HCEC 1CT (cell line): Measurements from ENCODE around the gene THADA.
A peak's percentile ranks its signal among the peaks of the same experiment; 100 is the strongest.
"Not testable (repeated sequence)": the region's sequence is repeated elsewhere in the genome, so short reads cannot be mapped to it uniquely, and the experiment has no call there.

Source experiments
- DNase-seq: peaks from one replicate; pipeline ENCODE4 v3.0.0-alpha.2; 2017

THADA gene, protein sequence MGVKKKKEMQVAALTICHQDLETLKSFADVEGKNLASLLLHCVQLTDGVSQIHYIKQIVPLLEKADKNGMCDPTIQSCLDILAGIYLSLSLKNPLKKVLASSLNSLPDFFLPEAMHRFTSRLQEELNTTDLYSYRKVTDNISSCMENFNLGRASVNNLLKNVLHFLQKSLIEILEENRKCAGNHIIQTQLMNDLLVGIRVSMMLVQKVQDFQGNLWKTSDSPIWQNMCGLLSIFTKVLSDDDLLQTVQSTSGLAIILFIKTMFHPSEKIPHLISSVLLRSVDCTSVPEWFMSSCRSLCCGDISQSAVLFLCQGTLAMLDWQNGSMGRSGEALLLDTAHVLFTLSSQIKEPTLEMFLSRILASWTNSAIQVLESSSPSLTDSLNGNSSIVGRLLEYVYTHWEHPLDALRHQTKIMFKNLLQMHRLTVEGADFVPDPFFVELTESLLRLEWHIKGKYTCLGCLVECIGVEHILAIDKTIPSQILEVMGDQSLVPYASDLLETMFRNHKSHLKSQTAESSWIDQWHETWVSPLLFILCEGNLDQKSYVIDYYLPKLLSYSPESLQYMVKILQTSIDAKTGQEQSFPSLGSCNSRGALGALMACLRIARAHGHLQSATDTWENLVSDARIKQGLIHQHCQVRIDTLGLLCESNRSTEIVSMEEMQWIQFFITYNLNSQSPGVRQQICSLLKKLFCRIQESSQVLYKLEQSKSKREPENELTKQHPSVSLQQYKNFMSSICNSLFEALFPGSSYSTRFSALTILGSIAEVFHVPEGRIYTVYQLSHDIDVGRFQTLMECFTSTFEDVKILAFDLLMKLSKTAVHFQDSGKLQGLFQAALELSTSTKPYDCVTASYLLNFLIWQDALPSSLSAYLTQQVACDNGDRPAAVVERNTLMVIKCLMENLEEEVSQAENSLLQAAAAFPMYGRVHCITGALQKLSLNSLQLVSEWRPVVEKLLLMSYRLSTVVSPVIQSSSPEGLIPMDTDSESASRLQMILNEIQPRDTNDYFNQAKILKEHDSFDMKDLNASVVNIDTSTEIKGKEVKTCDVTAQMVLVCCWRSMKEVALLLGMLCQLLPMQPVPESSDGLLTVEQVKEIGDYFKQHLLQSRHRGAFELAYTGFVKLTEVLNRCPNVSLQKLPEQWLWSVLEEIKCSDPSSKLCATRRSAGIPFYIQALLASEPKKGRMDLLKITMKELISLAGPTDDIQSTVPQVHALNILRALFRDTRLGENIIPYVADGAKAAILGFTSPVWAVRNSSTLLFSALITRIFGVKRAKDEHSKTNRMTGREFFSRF (N-terminal part only)

DNA sequence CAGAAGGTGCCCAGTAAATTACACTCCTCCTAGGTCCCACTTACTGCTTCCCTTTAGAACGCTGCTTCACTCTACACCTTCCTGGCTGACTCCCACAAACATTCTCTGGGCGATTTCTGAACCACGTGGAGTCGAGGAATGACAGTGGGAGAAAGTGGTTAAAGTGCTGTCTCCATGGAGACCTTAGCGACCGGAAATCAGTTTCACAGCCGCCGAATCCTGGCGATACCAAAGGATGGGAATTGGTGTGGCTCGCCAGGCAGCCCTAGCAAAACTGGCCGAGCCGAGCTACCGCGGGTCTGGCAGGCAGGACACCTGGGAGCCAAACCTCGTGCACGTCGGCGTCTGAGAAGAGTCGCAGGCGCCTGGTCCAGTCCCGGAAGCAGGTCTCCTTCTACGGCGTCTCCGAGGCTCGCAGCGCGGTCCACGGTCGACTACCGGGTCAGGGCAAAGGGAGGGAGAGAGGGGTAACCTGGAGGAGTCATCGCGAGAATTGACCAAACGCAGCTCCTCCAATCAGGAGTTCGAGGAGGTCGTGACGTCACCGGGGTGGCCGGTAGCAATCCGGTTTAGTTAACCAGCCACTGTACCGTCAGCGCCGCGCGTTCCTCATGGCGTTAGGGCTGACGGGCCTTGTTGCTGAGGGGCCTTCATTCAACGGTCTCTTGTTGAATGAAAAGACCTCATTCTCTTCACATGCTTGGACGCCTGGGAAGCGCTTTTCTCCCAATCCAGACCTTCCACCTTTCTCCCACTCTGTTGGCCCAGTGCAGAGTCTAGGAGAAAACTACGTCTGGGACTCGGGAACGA lies at the start of gene THADA:
Gene THADA (minus strand): TSS at position 436 of the 810 bp plus-strand sequence. CDS start 3,646 bp downstream, outside the sequence.
- DNase-seq, result peak; percentile 99

DNA sequence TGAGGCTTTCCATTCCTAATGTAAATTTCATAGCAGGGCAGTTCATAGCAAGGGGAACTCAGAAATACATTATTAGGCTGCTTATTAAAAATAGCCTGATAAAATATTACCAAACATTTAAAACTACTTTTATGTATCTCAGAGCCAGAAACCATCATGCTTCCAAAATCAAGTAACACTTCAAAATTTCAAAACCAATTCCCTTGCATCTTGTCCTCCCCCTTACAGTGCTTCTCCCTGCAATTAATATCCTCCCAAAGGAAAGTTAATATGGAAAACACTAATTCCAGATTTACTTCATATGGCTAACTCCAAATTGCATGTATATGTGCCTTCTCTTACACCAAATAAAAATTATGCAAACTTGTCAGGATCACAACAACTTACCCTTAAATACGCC lies 47.8 kb upstream of the THADA start:
- DNase-seq, result no peak

DNA sequence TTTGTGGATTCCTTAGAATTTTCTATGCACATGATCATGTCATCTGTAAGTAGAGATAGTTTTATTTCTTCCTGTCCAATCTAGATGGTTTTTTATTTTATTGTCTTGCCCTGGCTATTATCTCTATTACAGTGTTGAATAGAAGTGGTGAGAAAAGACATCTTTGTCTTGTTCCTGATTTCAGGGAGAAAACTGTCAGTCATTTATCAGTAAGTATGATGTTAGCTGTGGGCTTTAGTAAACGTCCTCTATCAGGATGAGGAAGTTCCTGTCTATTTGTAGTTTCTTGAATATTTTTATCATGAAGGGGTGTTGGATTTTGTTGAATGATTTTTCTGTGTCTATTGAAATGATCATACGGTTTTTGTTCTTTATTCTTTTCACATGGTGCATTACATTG lies 46.5 kb upstream of the THADA start:
- no peak for DNase-seq

DNA sequence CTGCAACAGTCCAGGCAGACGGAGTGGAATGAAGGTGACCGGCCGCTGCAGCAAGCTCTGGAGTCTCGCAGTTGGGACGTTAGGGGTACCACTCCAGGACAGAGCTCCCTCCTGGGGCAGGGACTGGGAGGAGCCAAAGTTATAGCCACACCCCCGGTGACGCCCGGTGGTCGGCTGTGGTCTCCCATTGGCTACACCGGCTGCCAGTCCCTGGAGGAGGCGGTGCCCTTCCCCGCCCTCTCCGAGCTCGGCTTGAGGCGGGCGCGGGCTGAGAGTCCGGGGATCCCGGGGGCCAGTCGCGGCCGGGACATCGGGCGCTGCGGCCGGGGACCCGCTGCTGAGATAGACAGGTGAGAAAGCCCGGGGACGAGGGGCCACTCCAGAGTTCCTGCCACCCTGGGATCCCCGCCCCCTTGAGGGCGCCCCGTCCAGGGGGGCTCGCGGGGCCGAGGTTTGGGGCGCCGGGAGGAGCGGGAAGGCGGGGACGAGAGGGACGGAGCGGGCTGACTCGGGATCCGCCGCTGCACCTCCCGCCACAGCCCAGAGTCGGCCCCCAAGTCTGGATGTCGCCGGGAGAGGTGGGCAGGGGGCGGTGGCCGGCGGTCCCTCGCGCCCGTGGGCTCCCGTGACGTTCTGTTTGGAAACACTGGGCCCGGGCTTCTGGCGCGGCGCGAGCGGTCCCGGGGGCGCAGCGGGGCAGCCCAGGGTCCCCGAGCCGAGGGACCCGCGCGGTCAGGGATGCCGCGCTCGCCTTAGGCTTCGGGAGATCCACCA lies 41.4 kb upstream of the THADA start, which contains the start of gene PLEKHH2:
Gene PLEKHH2 (plus strand): TSS at position 231 of the 774 bp plus-strand sequence. CDS start 7,414 bp downstream, outside the sequence.
- DNase-seq, result peak; percentile 80

DNA sequence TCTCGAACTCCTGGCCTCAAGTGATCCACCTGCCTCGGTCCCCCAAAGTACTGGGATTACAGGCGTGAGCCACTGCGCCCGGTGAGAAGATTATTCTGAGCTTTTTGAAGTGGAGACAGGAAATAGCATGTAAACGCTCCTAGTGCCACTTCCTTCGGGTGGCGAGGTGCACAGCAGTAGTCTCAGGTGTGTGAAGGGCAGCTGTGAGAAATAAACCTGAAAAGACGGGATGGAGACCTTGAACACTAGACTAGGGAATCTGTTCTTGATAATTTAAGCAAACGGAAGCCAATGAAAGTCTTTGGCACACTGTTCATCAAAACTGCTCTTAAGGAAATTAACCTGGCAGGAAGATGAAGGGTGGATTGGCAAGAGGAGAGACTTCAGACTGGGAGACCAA lies 40.8 kb upstream of the THADA start:
- DNase-seq, result no peak

DNA sequence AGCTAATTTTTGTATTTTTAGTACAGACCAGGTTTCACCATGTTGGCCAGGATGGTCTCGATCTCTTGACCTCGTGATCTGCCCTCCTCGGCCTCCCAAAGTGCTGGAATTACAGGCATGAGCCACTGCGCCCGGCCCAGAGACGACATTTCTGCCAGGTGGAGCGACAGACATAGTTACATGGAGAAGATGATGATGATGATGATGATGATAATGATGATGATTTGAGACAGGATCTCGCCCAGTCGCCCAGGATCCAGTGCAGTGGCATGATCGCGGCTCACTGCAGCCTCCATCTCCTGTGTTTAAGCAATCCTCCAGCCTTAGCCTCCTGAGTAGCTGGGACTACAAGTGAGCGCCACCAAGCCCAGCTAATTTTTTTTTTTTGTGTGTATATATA lies 40.3 kb upstream of the THADA start:
- not testable (repeated sequence) for DNase-seq

DNA sequence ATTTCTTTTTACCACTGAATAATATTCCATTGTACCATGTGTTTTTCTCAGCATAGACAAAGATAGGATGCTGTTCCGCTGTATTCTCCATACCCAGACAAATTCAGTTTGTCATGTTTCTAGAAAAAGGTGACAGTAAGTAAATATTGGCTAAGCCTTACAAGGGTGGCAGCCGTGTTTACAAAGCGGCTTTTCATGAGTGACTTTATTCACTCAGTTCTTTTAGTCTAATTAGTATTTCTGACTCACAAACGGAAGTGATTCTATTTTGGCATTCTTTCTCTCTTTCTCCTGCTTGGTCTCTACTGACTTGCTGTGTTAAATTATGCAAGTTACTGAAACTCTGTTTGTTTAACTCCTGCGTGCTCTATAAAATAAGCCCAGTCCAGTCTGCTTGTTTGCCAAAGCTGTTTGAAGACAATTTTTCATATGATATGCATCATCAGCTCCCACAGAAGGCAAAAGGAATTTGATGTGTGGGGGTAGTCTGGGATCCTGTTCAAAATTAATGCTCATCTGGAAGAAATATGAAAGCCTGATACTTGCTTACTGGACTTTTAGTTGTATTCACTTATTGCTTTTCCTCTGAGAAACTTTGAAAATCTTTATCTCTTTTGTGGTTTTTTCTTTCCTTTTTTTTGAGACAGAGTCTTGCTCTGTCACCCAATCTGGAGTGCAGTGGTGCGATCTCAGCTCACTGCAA lies 38.9 kb upstream of the THADA start:
- DNase-seq, result peak; percentile 51

DNA sequence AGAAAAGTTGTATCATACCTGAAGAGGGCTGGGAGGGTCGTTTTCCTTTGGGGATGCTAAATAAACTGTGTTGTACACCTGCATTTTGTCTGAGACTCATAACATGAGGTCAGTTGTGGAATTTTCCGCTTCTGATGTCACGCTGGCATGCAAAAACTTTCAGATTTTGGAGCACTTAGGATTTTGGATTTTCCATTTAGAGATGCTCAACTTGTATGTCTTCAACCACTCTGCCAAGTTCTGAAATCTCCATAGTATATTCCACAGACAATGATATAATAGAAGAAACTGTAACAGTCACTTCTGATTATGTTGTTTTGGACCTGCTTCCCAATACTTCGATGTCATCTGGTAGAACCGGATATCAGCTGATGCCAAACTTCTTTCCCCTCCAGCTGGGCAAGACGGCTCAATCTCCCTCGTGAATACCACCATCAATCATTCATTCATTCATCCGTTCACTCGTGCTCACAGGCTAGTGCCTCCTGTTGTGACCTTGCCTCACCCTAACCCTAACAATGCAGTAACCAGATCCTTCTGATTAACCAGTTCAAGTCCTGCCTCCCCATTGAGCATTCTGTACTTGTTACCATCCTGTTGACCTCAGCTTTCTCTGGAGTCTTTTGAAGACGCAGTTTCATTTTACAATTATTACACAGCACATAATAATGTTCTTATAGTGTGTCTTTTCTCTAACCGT lies 35.9 kb upstream of the THADA start:
- no peak for DNase-seq

DNA sequence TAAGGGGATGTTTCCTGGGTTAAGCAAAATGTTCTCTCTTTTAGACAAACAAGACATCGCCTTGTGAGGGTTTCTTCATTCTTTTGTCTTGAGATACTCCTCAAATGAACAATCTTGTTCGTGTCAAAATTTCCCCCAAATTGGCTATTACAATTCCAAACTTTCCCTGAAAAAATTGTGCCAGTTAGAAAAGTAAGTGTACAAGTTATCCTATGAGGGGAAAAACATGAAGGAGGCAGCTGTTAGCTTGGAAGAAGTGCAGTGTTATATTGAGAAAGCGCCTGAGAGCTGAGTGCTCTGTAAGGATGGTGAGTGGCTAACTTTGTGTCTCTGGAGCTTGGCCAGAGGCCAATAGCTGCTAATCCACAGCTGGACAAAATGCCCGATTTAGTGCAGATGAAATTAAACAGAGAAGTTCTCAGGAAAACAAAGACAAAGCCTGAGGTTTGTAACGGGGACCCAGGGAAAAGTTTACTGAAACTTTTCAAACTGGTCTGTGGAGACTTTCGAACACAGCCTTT lies 27.2 kb upstream of the THADA start:
- no peak for DNase-seq

DNA sequence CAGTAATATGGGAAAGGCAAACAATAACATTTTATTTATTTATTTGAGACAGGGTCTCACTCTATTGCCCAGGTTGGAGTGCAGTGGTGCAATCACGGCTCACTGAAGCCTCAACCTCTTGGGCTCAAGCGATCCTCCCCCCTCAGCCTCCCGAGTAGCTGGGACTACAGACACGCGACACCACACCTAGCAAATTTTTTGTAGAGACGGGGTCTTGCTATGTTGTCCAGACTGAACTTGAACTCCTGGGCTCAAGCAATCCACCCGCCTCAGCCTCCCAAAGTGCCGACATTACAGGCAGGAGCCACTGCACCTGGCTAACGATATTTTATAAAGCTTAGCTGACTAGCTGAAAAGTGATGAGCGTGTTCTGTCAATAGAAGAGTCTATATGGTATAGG lies 23.7 kb upstream of the THADA start:
- DNase-seq, result no peak

DNA sequence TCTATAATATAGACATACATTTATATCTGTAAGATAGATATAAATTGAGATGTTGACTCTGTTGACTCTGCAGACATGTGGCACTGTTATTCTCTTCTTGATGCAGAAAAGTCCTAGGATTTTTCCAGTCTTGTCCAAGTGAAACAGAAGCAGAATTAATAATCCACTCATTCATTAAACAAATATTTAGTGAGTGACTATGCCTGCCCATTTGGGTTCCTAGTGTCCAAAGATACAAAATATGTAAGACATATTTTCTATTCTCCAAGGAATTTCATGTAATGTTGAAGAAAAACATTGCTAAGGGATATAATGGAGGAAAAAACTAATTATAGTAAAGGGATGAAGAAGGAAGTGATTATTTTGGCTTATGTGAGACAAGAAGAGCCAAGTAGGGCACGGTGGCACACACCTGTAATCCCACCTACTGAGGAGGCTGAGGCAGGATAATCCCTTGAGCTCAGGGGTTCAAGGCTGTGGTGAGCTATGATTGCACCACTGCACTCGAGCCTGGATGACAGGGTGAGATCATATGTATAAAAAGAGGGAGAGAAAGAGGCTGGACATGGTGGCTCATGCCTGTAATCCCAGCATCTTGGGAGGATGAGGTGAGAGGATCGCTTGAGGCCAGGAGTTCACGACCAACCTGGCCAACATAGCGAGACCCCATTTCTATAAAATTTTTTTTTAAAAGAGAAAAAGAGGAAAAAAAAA lies 21.3 kb upstream of the THADA start:
- no peak for DNase-seq

DNA sequence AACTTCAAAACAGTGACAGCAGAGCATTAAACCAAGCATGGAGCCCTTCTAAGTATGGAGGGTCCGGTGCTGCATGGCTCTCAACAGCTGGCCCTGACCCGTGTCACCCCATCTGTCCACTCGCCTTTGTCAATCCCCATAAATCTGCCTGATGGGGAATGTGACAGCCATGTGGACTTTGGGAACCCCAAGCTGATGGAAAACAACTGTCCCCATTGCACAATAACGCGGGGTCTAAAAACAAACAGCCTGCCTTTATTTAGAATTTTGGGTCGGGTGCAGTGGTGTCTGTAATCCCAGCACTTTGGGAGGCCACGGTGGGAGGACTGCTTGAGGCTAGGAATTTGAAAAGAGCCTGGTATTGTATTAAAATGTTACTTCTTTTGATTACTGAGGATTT lies 17.1 kb upstream of the THADA start:
- no peak for DNase-seq

DNA sequence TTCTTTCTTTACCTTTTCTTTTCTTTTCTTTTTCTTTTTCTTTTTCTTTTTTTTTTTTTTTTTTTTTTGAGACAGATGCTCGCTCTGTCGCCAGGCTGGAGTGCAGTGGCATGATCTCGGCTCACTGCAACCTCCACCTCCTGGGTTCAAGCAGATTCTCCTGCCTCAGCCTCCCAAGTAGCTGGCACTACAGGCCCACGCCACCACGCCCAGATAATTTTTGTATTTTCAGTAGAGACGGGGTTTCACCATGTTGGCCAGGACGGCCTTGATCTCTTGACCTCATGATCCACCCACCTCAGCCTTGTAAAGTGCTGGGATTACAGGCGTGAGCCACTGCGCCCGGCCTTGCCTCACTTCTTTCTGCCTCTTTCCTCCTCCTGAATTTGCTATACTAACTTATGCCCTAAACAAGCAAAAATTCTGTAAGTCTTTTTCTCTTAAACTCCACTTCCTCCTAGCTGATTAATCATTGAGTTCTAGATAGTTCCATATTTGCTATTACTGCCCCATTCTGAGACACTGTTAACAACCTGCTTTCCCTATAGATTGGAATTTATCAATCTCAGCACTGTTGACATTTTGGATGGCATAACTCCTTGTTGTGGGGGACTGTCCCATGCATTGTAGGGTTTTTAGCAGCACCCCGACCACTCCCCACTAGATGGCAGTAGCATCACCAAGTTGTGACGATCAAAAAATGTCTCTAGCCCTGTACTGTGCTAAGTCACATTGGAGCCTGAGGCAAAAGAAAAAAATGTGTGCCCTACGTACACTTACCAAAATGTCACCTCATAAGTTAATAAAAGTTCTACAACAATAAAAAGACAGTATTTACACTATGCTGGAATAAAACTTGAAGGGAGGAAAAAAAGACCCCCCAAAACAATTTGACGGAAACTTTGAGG lies 16.4 kb upstream of the THADA start:
- peak; percentile 64 for DNase-seq

DNA sequence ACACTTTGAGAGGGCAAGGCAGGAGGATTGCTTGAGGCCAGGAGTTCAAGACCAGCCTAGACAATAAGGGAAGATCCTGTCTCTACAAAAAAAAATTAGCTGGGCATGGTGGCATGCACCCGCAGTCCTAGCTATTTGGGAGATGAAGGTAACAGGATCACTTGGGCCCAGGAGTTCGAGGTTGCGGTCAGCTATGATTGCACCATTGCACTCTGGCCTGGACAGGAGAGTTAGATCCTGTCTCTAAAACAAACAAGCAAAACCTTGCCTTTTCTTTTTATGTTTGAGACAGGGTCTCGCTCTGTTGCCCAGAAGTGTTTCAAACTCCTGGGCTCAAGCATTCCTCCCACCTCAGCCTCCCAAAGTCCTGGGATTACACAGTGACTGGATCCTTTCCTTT lies 14.5 kb upstream of the THADA start:
- DNase-seq, result no peak

DNA sequence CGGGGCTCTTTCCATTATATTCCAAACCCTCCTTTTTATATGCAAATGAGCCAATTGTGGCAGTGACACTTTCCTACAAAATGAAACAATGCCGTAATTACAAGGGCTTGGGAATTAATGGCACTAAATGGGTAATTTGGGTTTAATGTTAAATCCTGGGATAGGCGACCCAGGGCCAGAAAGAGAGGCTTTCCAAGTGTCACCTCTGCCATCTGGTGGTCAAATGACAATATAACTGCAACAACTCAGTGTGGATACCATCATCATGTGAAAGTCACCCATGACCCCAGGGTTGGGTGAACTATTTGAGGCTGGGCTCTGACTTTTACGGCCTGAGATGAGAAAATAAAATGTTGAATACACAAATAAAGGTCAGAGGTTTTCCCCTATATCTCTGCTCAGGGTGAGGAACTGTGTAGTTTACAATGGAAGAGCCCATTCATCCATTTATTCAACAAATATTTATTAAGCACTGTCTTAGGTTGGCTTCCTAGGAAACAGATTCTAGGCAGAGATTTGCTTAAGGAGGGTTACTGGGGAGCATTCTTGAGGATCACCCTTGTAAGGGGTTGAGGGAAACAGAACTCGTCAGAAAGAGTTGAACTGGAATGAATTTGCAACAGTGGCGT lies 13.6 kb upstream of the THADA start:
- peak; percentile 36 for DNase-seq

DNA sequence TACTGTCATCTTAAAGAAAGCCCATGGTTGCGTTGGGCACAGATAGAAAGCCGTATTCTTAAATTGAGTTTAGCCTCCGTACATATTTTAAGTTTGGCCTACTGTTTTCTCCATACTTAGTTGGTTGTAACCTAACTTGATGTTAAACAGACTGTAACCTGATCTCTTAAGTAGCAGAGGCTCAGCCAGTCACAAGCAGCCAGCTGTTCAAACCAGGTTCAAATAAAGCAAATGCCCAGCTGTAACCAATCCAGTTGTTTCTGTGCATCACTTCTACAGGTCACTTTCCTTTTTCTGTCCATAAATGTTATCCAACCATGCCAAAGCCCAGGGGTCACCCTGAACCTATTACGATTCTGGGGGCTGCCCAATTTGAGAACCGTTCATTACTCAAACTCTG lies 10.0 kb upstream of the THADA start:
- DNase-seq, result peak; percentile 7

DNA sequence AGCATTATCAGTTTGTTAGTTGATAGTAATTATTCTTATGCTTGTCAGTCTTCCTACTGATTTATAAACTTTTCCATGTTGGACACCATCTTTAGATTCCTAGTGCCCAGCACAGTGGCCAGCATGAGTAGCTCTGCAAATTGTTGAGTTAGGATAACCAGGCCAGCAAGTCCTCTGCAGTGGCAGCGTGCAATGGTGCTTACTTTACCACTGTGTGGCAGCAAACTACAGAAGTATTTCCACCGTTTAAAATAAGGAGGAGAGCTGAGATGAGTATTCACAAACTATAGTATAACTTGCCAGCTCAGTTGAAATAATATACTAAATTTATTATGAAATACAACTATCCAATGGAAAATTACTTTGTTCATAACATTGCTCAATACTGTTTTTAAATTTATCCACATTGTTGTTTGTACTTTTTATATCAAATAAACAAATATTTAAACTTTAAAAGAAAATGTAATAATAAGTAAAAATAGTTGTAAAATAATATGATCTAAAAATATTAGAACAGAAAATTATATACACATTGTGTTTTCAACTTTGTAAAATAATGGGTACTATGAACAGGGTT lies 9.3 kb upstream of the THADA start:
- DNase-seq, result peak; percentile 55
